SK-N-SH (cell line): ENCODE data around the gene SYT11. TPM values are rescaled to one million over a fixed set of nuclear protein-coding genes. Genes with fewer than 3 reads are reported as not detected.

Experiments
- CTCF ChIA-PET: fragments of 300-600, 350-600 bp; formaldehyde crosslinking; extraction: SDS; loops from one replicate; lab custom pipeline; 2021; lab: Yijun Ruan, JAX
- POLR2A ChIA-PET: fragments of 350-600 bp; sonication (Branson Sonifier 250); formaldehyde crosslinking; extraction: SDS; loops from one replicate; lab custom pipeline; 2020; ENCODE audit warnings: antibody characterized with exemption, inconsistent platforms; lab: Yijun Ruan, JAX
- DNase-seq: peaks from one replicate; pipeline ENCODE4 v3.0.0; 2012
- H2AFZ ChIP-seq: fragments of 200-600 bp; sonication (generic); 2 replicates; pipeline ENCODE4 v1.8.1; 2016; ENCODE audit warnings: antibody characterized with exemption, mild to moderate bottlenecking, low read depth
- H3F3A ChIP-seq: fragments of 200-600 bp; sonication (generic); replicated peaks from 2 replicates; pipeline ENCODE3; 2016; ENCODE audit warnings: antibody characterized with exemption, mild to moderate bottlenecking; ENCODE audit not compliant: insufficient read depth
- H3K27ac ChIP-seq, 2 experiments: fragments of 200-500 bp in 1 of 2; fragments of 200-600 bp in 1 of 2; sonication (Bioruptor generic) in 1 of 2; sonication (generic), shearing (Covaris generic) in 1 of 2; 2 replicates each; pipeline versions ENCODE4 v1.5.1 to v1.6.1; 2014 to 2016; ENCODE audit warnings: low read depth in 2 of 2, inconsistent platforms in 1 of 2, low read length in 1 of 2, mild to moderate bottlenecking in 1 of 2, mixed read lengths in 1 of 2
- H3K27me3 ChIP-seq: fragments of 200-600 bp; sonication (generic), shearing (Covaris generic); 2 replicates; pipeline ENCODE4 v1.6.1; 2016; ENCODE audit warnings: mixed run types; ENCODE audit not compliant: insufficient read depth
- H3K36me3 ChIP-seq, 2 experiments: fragments of 200-500 bp in 1 of 2; fragments of 200-600 bp in 1 of 2; sonication (Bioruptor generic) in 1 of 2; sonication (generic) in 1 of 2; replicated peaks in 1 of 2; 2 replicates each; pipeline versions ENCODE3 to v1.5.1; 2014 to 2016; ENCODE audit warnings: low read length in 1 of 2, mild to moderate bottlenecking in 1 of 2; ENCODE audit not compliant: insufficient read depth in 2 of 2, control insufficient read depth in 1 of 2
- H3K4me1 ChIP-seq, 2 experiments: fragments of 200-500 bp in 1 of 2; fragments of 200-600 bp in 1 of 2; sonication (Bioruptor generic) in 1 of 2; sonication (generic), shearing (Covaris generic) in 1 of 2; 2 replicates each; pipeline versions ENCODE4 v1.5.1 to v1.6.1; 2014 to 2016; ENCODE audit warnings: low read depth in 1 of 2, low read length in 1 of 2, mixed run types in 1 of 2; ENCODE audit not compliant: insufficient read depth in 2 of 2, control insufficient read depth in 1 of 2
- H3K4me2 ChIP-seq: fragments of 200-600 bp; sonication (generic), shearing (Covaris generic); 2 replicates; pipeline ENCODE4 v1.6.1; 2017; ENCODE audit warnings: mixed run types
- H3K4me3 ChIP-seq, 2 experiments: fragments of 200-500 bp in 1 of 2; fragments of 200-600 bp in 1 of 2; sonication (Bioruptor generic) in 1 of 2; sonication (generic), shearing (Covaris generic) in 1 of 2; 2 replicates each; pipeline versions ENCODE4 v1.5.1 to v1.8.1; 2014 to 2016; ENCODE audit warnings: low read depth in 2 of 2, inconsistent platforms in 1 of 2, low read length in 1 of 2, mild to moderate bottlenecking in 1 of 2, mixed read lengths in 1 of 2, moderate library complexity in 1 of 2
- H3K79me2 ChIP-seq: fragments of 200-600 bp; sonication (generic); 2 replicates; pipeline ENCODE4 v1.8.1; 2017; ENCODE audit warnings: mild to moderate bottlenecking; ENCODE audit not compliant: insufficient read depth
- H3K9ac ChIP-seq: fragments of 200-600 bp; sonication (generic); 2 replicates; pipeline ENCODE4 v1.6.1; 2017; ENCODE audit warnings: mixed run types
- H3K9me2 ChIP-seq: fragments of 200-600 bp; sonication (generic); 2 replicates; pipeline ENCODE4 v1.6.1; 2017; ENCODE audit warnings: mixed run types
- H3K9me3 ChIP-seq: fragments of 200-600 bp; sonication (generic); 2 replicates; pipeline ENCODE4 v1.6.1; 2017; ENCODE audit warnings: mixed run types, mild to moderate bottlenecking, moderate library complexity
- H4K20me1 ChIP-seq: fragments of 200-600 bp; sonication (generic); 2 replicates; pipeline ENCODE4 v1.6.1; 2017; ENCODE audit warnings: mild to moderate bottlenecking, mixed run types; ENCODE audit not compliant: insufficient read depth
- CHD2 ChIP-seq: fragments of 150-350 bp; IDR thresholded peaks from 2 replicates; pipeline ENCODE4 v1.6.1; 2018; ENCODE audit warnings: low read length; ENCODE audit not compliant: partially characterized antibody
- FOXJ3 ChIP-seq: sonication (generic); formaldehyde crosslinking; IDR thresholded peaks from 2 replicates; pipeline ENCODE4 v1.5.1; 2020; ENCODE audit warnings: mild to moderate bottlenecking, missing genetic modification reagents
- GABPA ChIP-seq: IDR thresholded peaks from 2 replicates; pipeline ENCODE4 v1.4.0; 2012; ENCODE audit warnings: low read depth, mild to moderate bottlenecking
- JUND ChIP-seq: IDR thresholded peaks from 2 replicates; pipeline ENCODE4 v1.4.0; 2012
- MEF2A ChIP-seq: IDR thresholded peaks from 2 replicates; pipeline ENCODE4 v1.4.0; 2012; ENCODE audit warnings: low read depth, borderline replicate concordance
- MXI1 ChIP-seq: IDR thresholded peaks from 2 replicates; pipeline ENCODE4 v1.6.1; 2012; ENCODE audit warnings: mild to moderate bottlenecking, low read depth, low read length, improper control_type of control experiment
- NRF1 ChIP-seq: IDR thresholded peaks from 2 replicates; pipeline ENCODE4 v1.6.1; 2012; ENCODE audit warnings: low read depth, mild to moderate bottlenecking, low read length
- POLR2AphosphoS5 ChIP-seq: IDR thresholded peaks from 2 replicates; pipeline ENCODE4 v1.6.1; 2012; ENCODE audit warnings: low read depth, low read length
- RAD21 ChIP-seq: IDR thresholded peaks from 2 replicates; pipeline ENCODE4 v1.6.1; 2012; ENCODE audit warnings: mild to moderate bottlenecking, low read length
- RCOR1 ChIP-seq: fragments of 150-350 bp; IDR thresholded peaks from 2 replicates; pipeline ENCODE4 v1.6.1; 2017; ENCODE audit warnings: antibody characterized with exemption, low read length
- RFX5 ChIP-seq: IDR thresholded peaks from 2 replicates; pipeline ENCODE4 v1.6.1; 2012; ENCODE audit warnings: mild to moderate bottlenecking, improper control_type of control experiment, low read length
- RXRA ChIP-seq: IDR thresholded peaks from 2 replicates; pipeline ENCODE4 v1.4.0; 2012; ENCODE audit warnings: low read depth, mild to moderate bottlenecking, borderline replicate concordance
- SIN3A ChIP-seq: IDR thresholded peaks from 2 replicates; pipeline ENCODE4 v1.6.1; 2012; ENCODE audit warnings: low read depth, mild to moderate bottlenecking, low read length, moderate library complexity, borderline replicate concordance
- SMC3 ChIP-seq: IDR thresholded peaks from 2 replicates; pipeline ENCODE4 v1.6.1; 2012; ENCODE audit warnings: low read depth, low read length, improper control_type of control experiment
- TCF12 ChIP-seq: IDR thresholded peaks from 2 replicates; pipeline ENCODE4 v1.4.0; 2012
- TEAD4 ChIP-seq: IDR thresholded peaks from 2 replicates; pipeline ENCODE4 v1.4.0; 2012; ENCODE audit warnings: mild to moderate bottlenecking, borderline replicate concordance; ENCODE audit not compliant: insufficient read depth
- YY1 ChIP-seq: IDR thresholded peaks from 2 replicates; pipeline ENCODE4 v1.4.0; 2012; ENCODE audit warnings: low read depth, mild to moderate bottlenecking
- ZBTB33 ChIP-seq: IDR thresholded peaks from 2 replicates; pipeline ENCODE4 v1.4.0; 2012; ENCODE audit warnings: low read depth, borderline replicate concordance
- WGBS: methylation state at CpG from one replicate; pipeline ENCODE4 v1.1.6; 2017; ENCODE audit warnings: low lambda C conversion rate; 5-methylcytosine and 5-hydroxymethylcytosine counted together
- polyA plus RNA-seq, 3 experiments: library from polyadenylated mRNA; depleted of rRNA; stranded (reverse); fragments of >200 nt; gene quantifications; 2 replicates each; pipeline ENCODE4 v1.2.3, GENCODE V29; 2012
- TF ChIP-seq, protein P1 (sequence below): IDR thresholded peaks from 2 replicates; pipeline ENCODE4 v1.6.1; 2012; ENCODE audit warnings: mild to moderate bottlenecking, low read depth, low read length, moderate library complexity
- TF ChIP-seq, protein P2 (sequence below): IDR thresholded peaks from 2 replicates; pipeline ENCODE4; 2012
- TF ChIP-seq, protein P3 (sequence below): IDR thresholded peaks from 2 replicates; pipeline ENCODE4 v1.4.0; 2012; ENCODE audit warnings: low read depth, borderline replicate concordance

SYT11 gene
- polyA plus RNA-seq, 1 of the 3 experiments (the other 2 are of a cell fraction), result 26.7 TPM

DNA sequence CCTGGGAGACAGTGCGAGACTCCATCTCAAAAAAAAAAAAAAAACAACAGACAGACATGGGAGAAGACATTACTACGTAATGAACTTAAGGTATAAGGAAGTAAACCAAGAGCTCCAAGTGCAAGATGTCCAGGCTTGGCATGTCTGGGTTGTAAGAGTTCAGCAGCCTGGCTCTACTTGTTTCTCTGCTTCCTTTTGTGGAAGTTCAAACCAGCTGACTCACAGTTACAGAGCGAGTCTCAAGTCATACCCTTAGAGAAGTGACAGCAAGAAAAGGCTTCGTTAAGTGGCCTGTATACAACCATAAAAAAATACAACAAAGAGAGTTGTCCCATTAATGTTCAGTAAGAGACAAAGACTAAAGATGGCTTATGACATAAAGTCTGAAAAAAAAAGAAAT lies 50.5 kb downstream of the SYT11 start:
- ChIA-PET POLR2A (no interaction called here), CTCF (interaction anchor here (1.1 kb wide), 1 partner anchor 19 kb away, joined by 3 read pairs; no protein-coding TSS in a partner anchor)
- peaks cover 46% of the 10 kb centered on the region for H3F3A ChIP-seq
- H3K4me2 ChIP-seq, result peak overlapping the region; percentile 98
- peak overlapping the region; percentile 86; the same call in 1 of the 2 replicates for H3K9ac ChIP-seq
- no peaks in the 10 kb centered on the region for H3K9me3 ChIP-seq
- no peak overlapping the region for H2AFZ ChIP-seq
- TF ChIP-seq CHD2, result no peak
- TF ChIP-seq TCF12, result no peak
- TF ChIP-seq, protein P1, sequence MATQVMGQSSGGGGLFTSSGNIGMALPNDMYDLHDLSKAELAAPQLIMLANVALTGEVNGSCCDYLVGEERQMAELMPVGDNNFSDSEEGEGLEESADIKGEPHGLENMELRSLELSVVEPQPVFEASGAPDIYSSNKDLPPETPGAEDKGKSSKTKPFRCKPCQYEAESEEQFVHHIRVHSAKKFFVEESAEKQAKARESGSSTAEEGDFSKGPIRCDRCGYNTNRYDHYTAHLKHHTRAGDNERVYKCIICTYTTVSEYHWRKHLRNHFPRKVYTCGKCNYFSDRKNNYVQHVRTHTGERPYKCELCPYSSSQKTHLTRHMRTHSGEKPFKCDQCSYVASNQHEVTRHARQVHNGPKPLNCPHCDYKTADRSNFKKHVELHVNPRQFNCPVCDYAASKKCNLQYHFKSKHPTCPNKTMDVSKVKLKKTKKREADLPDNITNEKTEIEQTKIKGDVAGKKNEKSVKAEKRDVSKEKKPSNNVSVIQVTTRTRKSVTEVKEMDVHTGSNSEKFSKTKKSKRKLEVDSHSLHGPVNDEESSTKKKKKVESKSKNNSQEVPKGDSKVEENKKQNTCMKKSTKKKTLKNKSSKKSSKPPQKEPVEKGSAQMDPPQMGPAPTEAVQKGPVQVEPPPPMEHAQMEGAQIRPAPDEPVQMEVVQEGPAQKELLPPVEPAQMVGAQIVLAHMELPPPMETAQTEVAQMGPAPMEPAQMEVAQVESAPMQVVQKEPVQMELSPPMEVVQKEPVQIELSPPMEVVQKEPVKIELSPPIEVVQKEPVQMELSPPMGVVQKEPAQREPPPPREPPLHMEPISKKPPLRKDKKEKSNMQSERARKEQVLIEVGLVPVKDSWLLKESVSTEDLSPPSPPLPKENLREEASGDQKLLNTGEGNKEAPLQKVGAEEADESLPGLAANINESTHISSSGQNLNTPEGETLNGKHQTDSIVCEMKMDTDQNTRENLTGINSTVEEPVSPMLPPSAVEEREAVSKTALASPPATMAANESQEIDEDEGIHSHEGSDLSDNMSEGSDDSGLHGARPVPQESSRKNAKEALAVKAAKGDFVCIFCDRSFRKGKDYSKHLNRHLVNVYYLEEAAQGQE, result no peak
- no peak for TF ChIP-seq RXRA
- WGBS, result 86% methylated on average over 4 of the region's 4 CpGs
- H4K20me1 ChIP-seq, result no peaks in the 10 kb centered on the region
- H3K79me2 ChIP-seq, result peaks cover 61% of the 10 kb centered on the region
- H3K9me2 ChIP-seq, result no peaks in the 10 kb centered on the region
- H3K4me3 ChIP-seq, result peak overlapping the region; percentile 56 to 94
- no peak for DNase-seq
- peak overlapping the region in 1 of 2 experiments; percentile 70; a peak in 1 of 4 replicates for H3K27ac ChIP-seq
- no peaks in the 10 kb centered on the region for H3K27me3 ChIP-seq
- H3K4me1 ChIP-seq, result peaks cover 8% of the 10 kb centered on the region in 2 experiments; a peak in 3 of 4 replicates
- peaks cover 43 to 86% of the 10 kb centered on the region in 2 experiments for H3K36me3 ChIP-seq

- no peaks in the 10 kb centered on the region for H4K20me1 ChIP-seq
- peak; percentile 53 for DNase-seq
- peaks cover 54% of the 10 kb centered on the region for H3F3A ChIP-seq
- H3K79me2 ChIP-seq, result peaks cover 56% of the 10 kb centered on the region
- peak overlapping the region; percentile 56 to 94 for H3K4me3 ChIP-seq
- no peaks in the 10 kb centered on the region for H3K27me3 ChIP-seq
- peaks cover 36 to 87% of the 10 kb centered on the region in 2 experiments for H3K36me3 ChIP-seq
- peak overlapping the region; percentile 86 for H3K9ac ChIP-seq
- ChIA-PET POLR2A (interaction anchor here (0.6 kb wide), 1 partner anchor 79 kb away, joined by 3 read pairs; no protein-coding TSS in a partner anchor), CTCF (interaction anchor here (1.0 to 1.1 kb wide), 2 partner anchors 20 to 53 kb away, joined by 3 to 4 read pairs; partner anchors contain the start of gene GON4L)
- H3K9me3 ChIP-seq, result no peaks in the 10 kb centered on the region
- H3K9me2 ChIP-seq, result no peaks in the 10 kb centered on the region
- H3K4me2 ChIP-seq, result peak overlapping the region; percentile 98
- under 1% methylated on average over 10 of the region's 11 CpGs for WGBS
- H2AFZ ChIP-seq, result peak overlapping the region; percentile 67; the same call in 1 of the 2 replicates
- H3K4me1 ChIP-seq, result peaks cover 7 to 8% of the 10 kb centered on the region in 2 experiments; a peak in 3 of 4 replicates
- peak overlapping the region; percentile 70 to 76 for H3K27ac ChIP-seq
- TF ChIP-seq JUND (no peak), FOXJ3 (CRISPR knock-in tag) (no peak), ZBTB33 (no peak), POLR2AphosphoS5 (no peak), MEF2A (no peak), YY1 (no peak), CHD2 (no peak), SIN3A (0 out of 2 replicates have a peak, but pooled peaks have one; percentile 42), RCOR1 (no peak), SMC3 (no peak), RFX5 (no peak), TEAD4 (no peak), TCF12 (no peak), RAD21 (peak; percentile 13; the same call in 1 of the 2 replicates), MXI1 (0 out of 2 replicates have a peak, but pooled peaks have one; percentile 40), NRF1 (no peak), GABPA (no peak)
- TF ChIP-seq, protein P2, sequence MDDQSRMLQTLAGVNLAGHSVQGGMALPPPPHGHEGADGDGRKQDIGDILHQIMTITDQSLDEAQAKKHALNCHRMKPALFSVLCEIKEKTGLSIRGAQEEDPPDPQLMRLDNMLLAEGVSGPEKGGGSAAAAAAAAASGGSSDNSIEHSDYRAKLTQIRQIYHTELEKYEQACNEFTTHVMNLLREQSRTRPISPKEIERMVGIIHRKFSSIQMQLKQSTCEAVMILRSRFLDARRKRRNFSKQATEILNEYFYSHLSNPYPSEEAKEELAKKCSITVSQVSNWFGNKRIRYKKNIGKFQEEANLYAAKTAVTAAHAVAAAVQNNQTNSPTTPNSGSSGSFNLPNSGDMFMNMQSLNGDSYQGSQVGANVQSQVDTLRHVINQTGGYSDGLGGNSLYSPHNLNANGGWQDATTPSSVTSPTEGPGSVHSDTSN, result no peak
- TF ChIP-seq, protein P3, sequence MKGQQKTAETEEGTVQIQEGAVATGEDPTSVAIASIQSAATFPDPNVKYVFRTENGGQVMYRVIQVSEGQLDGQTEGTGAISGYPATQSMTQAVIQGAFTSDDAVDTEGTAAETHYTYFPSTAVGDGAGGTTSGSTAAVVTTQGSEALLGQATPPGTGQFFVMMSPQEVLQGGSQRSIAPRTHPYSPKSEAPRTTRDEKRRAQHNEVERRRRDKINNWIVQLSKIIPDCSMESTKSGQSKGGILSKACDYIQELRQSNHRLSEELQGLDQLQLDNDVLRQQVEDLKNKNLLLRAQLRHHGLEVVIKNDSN, result peak; percentile 79
These were observed 51.3 kb downstream of the SYT11 start for GRCh38 chr1:155910621-155911121.
